GM19023 (cell line): ENCODE results near the gene OIT3.
"Not testable (repeated sequence)": the region's sequence is repeated elsewhere in the genome, so short reads cannot be mapped to it uniquely, and the experiment has no call there.

Source experiments
- ATAC-seq: cut with Tn5 transposase; IDR thresholded peaks from one replicate; pipeline ENCODE4 v1.9.1; 2021; ENCODE audit warnings: mild to moderate bottlenecking, moderate library complexity; ENCODE audit not compliant: unreplicated experiment

Gene OIT3

GRCh38 chr10:72899545-72899944 lies 6.0 kb downstream of the OIT3 start:
- ATAC-seq: no peak

GRCh38 chr10:72903941-72904446 lies 10.5 kb downstream of the OIT3 start:
- ATAC-seq: not testable (repeated sequence)

GRCh38 chr10:72904806-72905205 lies 11.3 kb downstream of the OIT3 start:
- no peak for ATAC-seq

GRCh38 chr10:72906446-72906845 lies 12.9 kb downstream of the OIT3 start:
- ATAC-seq: no peak

- no peak for ATAC-seq
Observed at GRCh38 chr10:72910705-72911104, 17.2 kb downstream of the OIT3 start.

GRCh38 chr10:72911758-72912157 lies 18.2 kb downstream of the OIT3 start:
- no peak for ATAC-seq

GRCh38 chr10:72912736-72913135 lies 19.2 kb downstream of the OIT3 start:
- ATAC-seq: no peak

GRCh38 chr10:72913287-72913686 lies 19.7 kb downstream of the OIT3 start:
- no peak for ATAC-seq

GRCh38 chr10:72917201-72917600 lies 23.7 kb downstream of the OIT3 start:
- not testable (repeated sequence) for ATAC-seq

- not testable (repeated sequence) for ATAC-seq
Observed at GRCh38 chr10:72917803-72918332, 24.3 kb downstream of the OIT3 start.

- no peak for ATAC-seq
Observed at GRCh38 chr10:72918352-72918751, 24.8 kb downstream of the OIT3 start.

- ATAC-seq: not testable (repeated sequence)
Observed at GRCh38 chr10:72921147-72921683, 27.7 kb downstream of the OIT3 start.

GRCh38 chr10:72924351-72924750 lies 30.8 kb downstream of the OIT3 start:
- ATAC-seq: no peak

- no peak for ATAC-seq
Observed at GRCh38 chr10:72925951-72926465, 32.5 kb downstream of the OIT3 start.

- ATAC-seq: no peak
Observed at GRCh38 chr10:72927485-72927884, 33.9 kb downstream of the OIT3 start.

GRCh38 chr10:72928798-72929197 lies 35.3 kb downstream of the OIT3 start:
- no peak for ATAC-seq

- no peak for ATAC-seq
Observed at GRCh38 chr10:72930276-72930675, 36.7 kb downstream of the OIT3 start.

- no peak for ATAC-seq
Observed at GRCh38 chr10:72932259-72933015, 38.9 kb downstream of the OIT3 start.

- no peak for ATAC-seq
Observed at GRCh38 chr10:72935361-72935760, 41.8 kb downstream of the OIT3 start.

GRCh38 chr10:72943498-72944234 lies 50.1 kb downstream of the OIT3 start:
- ATAC-seq: no peak

- no peak for ATAC-seq
Observed at GRCh38 chr10:72946963-72947362, 53.4 kb downstream of the OIT3 start.
